ENCODE measurements around the gene MUCL3. TPM values are rescaled to one million over a fixed set of nuclear protein-coding genes. Genes with fewer than 3 reads are reported as not detected.

MUCL3 gene
- total and polyA plus RNA-seq, 2 of the 8 experiments (the other 6 are each of a cell fraction or from before 2014, with no cell fraction given) = 0.15 to 0.37 TPM

- Histone ChIP-seq H3K79me2 (ENCODE audit: control insufficient read depth in 1 of 2, insufficient read depth in 2 of 2, low read length in 2 of 2) (no peaks in the 10 kb centered on the region), H3K9ac (replicated peaks in 1 of 4; ENCODE audit: extremely low read depth in 1 of 4, low read depth in 3 of 4, low read length in 3 of 4) (no peak overlapping the region), H3K4me1 (replicated peaks in 1 of 4; ENCODE audit: control insufficient read depth in 3 of 4, insufficient read depth in 4 of 4, low read length in 3 of 4) (peaks cover 0 to 2% (median 0%) of the 10 kb centered on the region in 4 experiments; a peak in 2 of 7 replicates), H3K27me3 (replicated peaks in 1 of 4; ENCODE audit: control insufficient read depth in 3 of 4, extremely low read depth in 1 of 4, insufficient read depth in 3 of 4, low read length in 3 of 4) (no peaks in the 10 kb centered on the region), H4K8ac (ENCODE audit: extremely low read depth, insufficient read depth, low read length) (no peak overlapping the region), H3K36me3 (ENCODE audit: control insufficient read depth in 2 of 4, insufficient read depth in 4 of 4, low read length in 3 of 4) (no peaks in the 10 kb centered on the region), H2BK5ac (ENCODE audit: low read depth, low read length) (no peak overlapping the region), H3K14ac (ENCODE audit: insufficient read length) (no peak overlapping the region), H2BK12ac (ENCODE audit: low read depth, low read length) (no peak overlapping the region), H2BK15ac (ENCODE audit: low read length) (no peak overlapping the region), H2BK120ac (replicated peaks; ENCODE audit: low read depth, low read length) (no peak overlapping the region), H2AFZ (ENCODE audit: low read length) (no peak overlapping the region), H3K56ac (replicated peaks; ENCODE audit: insufficient read length, low read depth, low read length) (no peak overlapping the region), H3K79me1 (ENCODE audit: low read depth, low read length) (no peaks in the 10 kb centered on the region), H3K9me3 (ENCODE audit: insufficient read depth in 2 of 2, low read depth in 1 of 2, low read length in 1 of 2) (no peaks in the 10 kb centered on the region; a peak in 1 of 4 replicates), H2AK5ac (ENCODE audit: low read depth, low read length) (no peak overlapping the region), H4K91ac (replicated peaks; ENCODE audit: insufficient read length, low read length) (no peak overlapping the region), H3K23ac (ENCODE audit: insufficient read length) (no peak overlapping the region), H3K4ac (replicated peaks; ENCODE audit: insufficient read length, low read depth, low read length) (no peak overlapping the region), H3K23me2 (ENCODE audit: low read depth, low read length) (no peaks in the 10 kb centered on the region), H3K4me3 (ENCODE audit: extremely low read depth in 1 of 4, insufficient read depth in 2 of 4, low read depth in 3 of 4, low read length in 4 of 4) (no peak overlapping the region), H4K20me1 (replicated peaks in 1 of 2; ENCODE audit: control insufficient read depth in 1 of 2, insufficient read depth in 2 of 2, low read length in 2 of 2) (no peaks in the 10 kb centered on the region), H2BK20ac (ENCODE audit: low read length) (no peak overlapping the region), H3K18ac (ENCODE audit: extremely low read depth, low read length) (no peak overlapping the region), H4K5ac (ENCODE audit: insufficient read length, low read depth, low read length) (no peak overlapping the region), H3K4me2 (ENCODE audit: insufficient read depth in 1 of 2, low read depth in 2 of 2, low read length in 2 of 2) (no peak overlapping the region), H3K27ac (ENCODE audit: low read depth, low read length) (no peak overlapping the region)
- POLR2A ChIA-PET (ENCODE audit: partially characterized antibody) = interaction anchor here (1.3 kb wide), 1 partner anchor 15 kb away, joined by 3 read pairs; no protein-coding TSS in a partner anchor
- FAIRE-seq (no peak), DNase-seq (ENCODE audit: low read depth in 1 of 2, low spot score in 2 of 2) (no peak)
- WGBS, 2 experiments (ENCODE audit: extremely low coverage in 1 of 2, insufficient coverage in 1 of 2, insufficient read length in 1 of 2, insufficient replicate concordance in 2 of 2, low coverage in 1 of 2, low lambda C conversion rate in 2 of 2, missing lambda C conversion rate in 1 of 2) = 86% methylated on average over 8 of the region's 9 CpGs; no CpG with 5 or more reads in 1 of the 2 experiments
- CTCF ChIA-PET (ENCODE audit: partially characterized antibody) = interaction anchor here (0.7 to 2.1 kb wide), 6 partner anchors 10 to 95 kb away, joined by 3 to 5 read pairs (median 4); no protein-coding TSS in a partner anchor
- TF ChIP-seq KDM1A (IDR thresholded peaks at IDR 0.05; ENCODE audit: borderline replicate concordance, low read length) (no peak), POLR2A (IDR thresholded peaks at IDR 0.05; ENCODE audit: control extremely low read depth in 1 of 2, low read depth in 2 of 2, low read length in 2 of 2) (no peak), CBX5 (IDR thresholded peaks at IDR 0.05; ENCODE audit: low read depth, low read length) (no peak)
These were observed 47.5 kb downstream of the MUCL3 start for GRCh38 chr6:30988209-30988825.

Data from H1 (cell line).